HT1080 (cell line): ENCODE data around the gene PDSS2. TPM values are rescaled to one million over a fixed set of nuclear protein-coding genes. Genes with fewer than 3 reads are reported as not detected.
A peak's percentile ranks its signal among the peaks of the same experiment; 100 is the strongest.
"Not testable (repeated sequence)": the region's sequence is repeated elsewhere in the genome, so short reads cannot be mapped to it uniquely, and the experiment has no call there.

Source experiments
- DNase-seq: peaks from one replicate; pipeline ENCODE4 v3.0.0-alpha.2; 2015; ENCODE audit warnings: low read depth
- total RNA-seq: library from RNA; depleted of rRNA; stranded (reverse); fragments of >200 nt; shearing (Covaris generic); gene quantifications from 2 replicates; pipeline ENCODE4 v1.2.3, GENCODE V29; 2014

Gene PDSS2
- total RNA-seq, 1 experiment from 2014 or later, result 10.7 TPM

DNA sequence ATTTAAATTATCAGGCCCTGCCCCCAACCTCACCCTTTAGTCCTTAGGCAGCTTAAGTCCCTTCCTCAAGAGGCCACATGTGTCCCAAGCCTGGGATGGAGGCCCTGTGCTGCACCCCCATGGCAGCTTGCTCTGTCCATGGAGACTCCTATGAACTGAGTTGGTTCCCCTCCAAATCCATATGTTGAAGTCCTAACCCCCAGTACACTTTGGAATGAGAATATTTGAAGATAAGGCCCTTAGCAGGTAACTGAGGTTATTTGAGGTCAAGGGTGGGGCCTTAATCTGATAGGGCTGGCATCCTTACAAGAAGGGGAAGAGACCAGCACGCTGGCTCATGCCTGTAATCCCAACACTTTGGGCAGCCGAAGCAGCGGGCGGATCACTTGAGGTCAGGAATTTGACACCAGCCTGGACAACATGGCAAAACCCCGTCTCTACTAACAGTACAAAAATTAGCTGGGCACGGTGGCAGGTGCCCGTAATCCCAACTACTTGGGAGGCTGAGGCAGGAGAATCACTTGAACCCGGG is 337.3 kb downstream of the PDSS2 start:
- no peak for DNase-seq

DNA sequence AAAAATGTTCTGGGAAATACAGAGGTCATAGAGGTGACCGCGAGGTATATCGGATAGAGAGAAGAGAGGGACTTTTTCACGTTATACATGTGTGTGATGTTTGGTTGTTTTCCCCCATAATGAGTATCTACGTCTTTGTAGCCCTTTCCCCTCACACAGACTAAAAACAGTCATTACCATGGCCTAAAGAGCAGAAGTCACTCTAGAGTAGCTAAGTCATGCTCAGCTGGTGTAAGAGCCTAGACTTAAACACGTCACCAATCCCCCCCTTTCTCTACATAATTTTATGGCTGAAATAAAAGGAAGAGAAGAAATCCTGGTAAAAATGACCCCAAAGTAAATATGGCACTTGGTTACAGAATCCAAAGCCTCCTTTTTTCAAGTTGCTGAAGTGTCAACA is 338.1 kb downstream of the PDSS2 start:
- DNase-seq, result no peak

DNA sequence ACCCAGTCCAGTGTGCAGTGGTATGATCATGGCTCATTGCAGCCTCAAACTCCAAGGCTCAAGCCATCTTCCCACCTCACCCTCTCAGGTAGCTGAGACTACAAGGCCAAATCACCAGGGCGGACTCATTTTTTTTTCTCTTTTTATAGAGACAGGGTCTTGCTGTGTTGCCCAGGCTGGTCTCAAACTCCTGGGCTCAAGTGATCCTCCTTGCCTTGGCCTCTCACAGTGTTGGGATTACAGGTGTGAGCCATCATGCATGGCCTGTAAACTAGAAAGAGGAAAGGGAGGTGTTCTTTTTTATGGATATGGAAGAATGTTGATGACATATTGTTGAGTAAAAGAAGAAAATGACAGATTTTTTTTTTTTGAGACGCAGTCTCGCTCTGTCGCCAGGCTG is 339.0 kb downstream of the PDSS2 start:
- DNase-seq, result no peak

DNA sequence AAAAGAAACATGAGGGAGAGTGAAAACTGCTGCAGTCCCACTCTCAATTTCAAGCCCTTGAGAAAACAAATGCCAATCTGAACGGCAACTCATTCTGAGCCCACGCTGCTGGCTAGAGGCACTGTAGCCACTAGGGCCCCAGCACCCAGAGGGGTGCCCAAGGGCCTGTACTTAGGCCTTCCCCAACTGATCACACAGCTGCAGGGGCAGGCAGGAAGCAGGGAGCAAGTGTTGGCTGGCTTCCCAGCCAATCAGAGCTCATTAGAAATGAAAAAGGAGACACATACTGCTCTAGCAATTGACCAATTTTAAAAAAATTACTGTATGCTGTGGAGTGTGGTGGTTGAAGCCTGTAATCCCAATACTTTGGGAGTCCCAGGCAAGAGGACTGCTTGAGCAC is 340.4 kb downstream of the PDSS2 start:
- peak; percentile 15 for DNase-seq

DNA sequence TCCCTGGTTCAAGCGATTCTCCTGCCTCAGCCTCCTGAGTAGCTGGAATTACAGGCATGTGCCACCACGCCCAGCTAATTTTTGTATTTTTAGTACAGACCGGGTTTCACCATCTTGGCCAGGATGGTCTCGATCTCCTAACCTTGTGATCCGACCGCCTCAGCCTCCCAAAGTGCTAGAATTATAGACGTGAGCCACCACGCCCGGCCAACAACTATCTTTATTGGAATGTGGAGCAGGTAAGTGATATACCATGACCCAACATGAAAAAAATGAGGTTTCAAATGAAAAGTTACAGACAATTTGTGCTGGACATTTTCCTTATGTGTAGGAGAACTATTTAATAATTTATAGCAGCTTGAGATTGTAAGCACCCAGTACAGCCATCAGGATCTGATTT is 340.8 kb downstream of the PDSS2 start:
- DNase-seq, result not testable (repeated sequence)

DNA sequence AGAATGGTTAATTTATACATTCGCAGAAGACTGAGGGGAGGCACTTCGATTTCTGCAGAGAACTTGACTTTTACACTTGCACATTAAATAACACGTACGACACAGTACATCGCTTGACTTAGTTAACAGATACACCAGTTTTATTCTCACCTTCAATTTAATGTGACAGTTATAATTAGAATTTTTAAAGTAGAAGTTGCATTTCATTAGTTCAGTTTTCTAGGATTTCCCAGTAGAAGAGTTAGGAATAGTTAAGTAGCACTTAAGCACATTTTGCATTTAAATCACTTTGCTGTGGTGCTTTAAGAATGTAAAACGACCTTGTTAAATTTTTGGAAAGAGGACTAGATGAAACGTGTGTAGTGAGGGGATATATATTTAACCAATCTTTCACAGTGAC is 342.4 kb downstream of the PDSS2 start:
- DNase-seq, result no peak

DNA sequence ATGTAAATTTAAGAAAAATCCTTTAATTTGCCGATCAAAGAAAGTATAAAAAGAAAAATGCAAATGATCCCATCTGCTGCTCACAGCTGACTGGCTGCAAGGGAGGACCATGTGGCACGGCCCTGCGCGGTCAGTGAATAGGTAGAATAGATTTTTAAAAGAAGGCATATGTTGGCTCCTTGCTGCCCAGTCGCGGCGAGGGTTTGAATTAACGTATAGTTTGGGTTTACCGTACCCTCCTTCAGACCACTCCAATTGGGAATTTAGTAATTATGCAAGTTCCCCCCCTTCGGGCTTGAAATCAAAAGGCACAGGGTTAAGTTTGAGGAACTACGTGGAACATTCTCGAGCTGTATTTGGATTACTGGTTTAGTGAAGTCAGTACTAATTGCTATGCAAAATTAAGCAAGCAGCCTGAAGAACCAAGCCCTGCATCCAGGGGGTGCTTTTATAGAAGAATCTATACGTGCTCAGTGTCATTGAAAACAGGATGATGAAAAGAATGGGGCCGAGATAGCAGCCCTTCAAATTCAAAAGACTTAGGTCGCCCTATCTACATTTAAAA is 343.0 kb downstream of the PDSS2 start:
- DNase-seq, result no peak

DNA sequence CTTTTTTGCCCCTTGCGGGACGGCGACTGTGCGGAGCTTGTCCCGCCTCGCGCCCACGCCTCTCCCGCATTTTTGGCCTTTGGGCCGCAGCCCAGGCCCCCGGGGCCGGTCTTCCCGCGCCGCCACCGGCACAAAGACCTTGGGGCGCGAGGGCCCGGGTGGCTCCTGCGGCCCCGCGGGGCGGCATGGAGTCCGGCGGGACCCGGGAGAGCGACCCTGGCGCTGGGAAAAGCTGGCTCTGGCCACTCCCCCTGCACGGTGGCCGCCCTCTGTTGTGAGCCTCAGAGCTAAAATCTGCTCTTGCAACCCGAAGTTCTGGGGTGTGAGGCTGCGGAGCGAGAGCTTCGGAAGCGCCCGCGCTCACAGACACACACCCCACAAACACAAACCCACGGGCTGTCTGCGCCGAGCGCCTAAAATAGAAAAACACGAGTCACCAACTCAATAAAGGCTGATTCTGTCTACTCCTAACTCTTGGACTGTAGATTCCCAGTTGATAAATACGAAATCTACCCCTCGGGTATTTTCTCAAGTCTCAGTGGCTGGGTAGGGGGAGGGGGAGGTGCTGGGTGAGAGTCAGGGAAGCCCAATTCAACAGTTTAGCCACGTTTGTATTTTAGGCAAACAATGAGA is 343.6 kb downstream of the PDSS2 start:
- peak; percentile 42 for DNase-seq

DNA sequence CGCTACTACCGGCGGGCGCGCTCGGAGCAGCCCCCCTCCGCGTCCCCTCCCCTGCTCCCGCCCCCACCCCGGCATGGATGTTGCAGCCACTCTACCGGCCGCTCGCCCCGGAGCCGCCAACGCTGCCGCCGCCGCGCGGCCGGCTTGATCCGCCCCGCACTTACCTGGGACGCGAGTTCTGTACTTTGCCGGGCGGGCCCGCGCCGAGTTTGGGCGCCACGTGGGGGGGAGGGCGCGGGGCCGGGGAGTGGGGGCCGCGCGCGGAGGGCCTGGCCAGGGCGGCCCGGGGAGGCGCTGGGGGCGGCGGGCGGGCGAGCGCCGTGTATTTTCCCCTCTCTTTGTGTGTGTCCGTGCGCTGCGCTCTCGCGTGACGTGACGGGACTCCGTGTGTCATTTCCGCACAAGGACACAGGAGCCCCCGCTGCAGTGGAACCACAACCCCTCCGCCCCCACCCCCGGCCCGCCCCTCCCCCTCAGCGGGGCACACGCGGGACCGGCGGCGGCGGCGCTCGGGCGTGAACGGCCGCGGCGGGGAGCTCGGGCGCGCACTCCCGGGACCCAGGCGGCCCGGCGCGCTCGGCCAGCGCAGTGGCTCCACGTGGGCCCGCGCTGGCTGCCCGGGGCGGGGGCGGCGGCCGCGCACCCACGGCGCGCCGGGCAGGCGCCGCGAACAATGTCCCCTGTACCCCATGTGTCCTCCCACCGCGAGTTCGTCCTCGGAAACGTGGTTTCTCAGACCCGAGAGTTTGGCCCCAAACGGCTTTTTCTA is 344.3 kb downstream of the PDSS2 start, which contains the start of gene BEND3:
Gene BEND3, minus strand, starts transcription at position 590 of the 769 bp plus-strand sequence. CDS start 16,230 bp downstream, outside the sequence.
- no peak for DNase-seq

DNA sequence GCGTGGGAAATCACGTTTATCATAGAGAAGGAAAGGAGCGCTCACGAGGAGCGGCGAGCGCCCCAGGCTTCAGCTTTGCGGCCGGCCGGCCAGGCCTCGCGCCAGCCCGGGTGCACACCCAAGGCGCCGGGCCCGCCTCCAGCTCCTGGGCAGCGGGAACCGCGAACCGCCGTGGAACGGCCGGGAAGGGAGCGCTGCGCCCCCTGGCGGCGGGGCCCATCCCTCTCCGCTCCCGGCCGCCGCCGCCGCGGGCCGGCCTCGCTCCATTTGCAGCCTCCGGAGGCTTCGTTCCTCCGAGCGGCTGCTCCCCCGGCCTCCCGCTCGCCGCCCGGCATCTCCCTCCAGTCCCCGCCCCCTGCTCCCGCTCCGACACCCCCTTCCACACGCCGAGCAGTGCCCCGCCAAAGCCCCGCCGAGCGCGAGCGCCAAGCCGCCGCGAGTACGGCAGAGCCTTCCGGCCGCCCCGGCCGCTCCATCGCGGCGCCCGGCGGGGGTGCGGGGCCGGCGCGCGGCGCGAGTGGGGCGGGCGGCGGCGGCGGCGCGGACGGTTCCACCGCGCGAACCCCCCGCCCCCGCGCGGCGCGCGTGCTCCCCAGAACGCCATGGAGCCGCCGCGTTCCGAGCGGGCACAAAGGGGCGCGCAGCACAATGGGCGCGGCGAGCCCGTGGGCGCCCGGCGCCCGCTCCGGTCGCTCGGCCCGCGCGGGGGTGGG is 345.0 kb downstream of the PDSS2 start:
- DNase-seq, result peak; percentile 80

DNA sequence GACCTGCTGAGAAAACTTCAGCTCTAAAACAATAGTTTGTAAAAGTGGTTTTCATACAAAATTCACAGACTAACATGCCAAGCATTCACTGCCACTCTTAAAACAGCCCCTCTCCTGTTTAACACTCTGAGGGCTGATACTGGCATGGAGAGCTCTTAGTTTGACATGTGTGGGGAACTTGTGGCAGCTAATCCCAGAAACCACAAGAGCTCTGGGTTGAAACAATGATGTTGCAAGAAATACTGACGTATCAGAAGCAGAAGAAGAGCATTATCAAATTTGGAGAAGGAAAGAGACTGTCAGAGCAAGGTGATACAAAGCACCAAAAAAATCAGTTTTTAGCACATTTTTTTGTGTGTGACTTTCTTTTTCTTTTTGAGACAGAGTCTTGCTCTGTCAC is 349.2 kb downstream of the PDSS2 start:
- no peak for DNase-seq

DNA sequence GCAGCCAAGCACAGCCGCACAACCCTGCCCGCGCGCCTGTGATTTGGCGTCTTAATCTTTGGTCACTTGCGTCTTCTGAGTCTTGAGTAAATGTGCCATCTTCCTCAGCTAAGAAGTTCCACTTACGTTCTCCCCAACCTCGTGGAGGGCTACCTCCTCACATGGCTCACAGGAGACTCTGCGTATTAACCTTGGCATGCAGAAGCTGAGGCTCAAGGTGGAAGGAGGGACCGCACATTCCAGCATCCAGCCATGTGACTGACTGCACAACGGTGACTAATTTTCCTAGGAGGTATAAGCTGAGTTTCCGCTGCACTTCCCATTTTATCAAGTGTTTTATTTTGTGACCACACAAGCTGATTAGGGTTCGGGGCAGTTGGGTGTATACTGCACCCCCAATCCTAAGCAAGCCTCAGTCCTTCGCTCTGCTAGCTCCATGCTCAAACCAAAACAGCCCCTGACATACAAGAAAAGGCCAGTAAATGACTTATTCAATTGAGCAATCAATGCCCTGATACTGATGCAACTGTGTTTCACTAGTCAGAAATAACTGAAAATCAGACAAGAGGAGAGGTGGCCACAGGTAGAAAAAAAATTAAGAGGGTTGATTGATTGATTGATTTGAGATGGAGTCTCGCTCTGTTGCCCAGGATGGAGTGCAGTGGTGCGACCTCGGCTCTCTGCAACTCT is 351.0 kb downstream of the PDSS2 start:
- no peak for DNase-seq

DNA sequence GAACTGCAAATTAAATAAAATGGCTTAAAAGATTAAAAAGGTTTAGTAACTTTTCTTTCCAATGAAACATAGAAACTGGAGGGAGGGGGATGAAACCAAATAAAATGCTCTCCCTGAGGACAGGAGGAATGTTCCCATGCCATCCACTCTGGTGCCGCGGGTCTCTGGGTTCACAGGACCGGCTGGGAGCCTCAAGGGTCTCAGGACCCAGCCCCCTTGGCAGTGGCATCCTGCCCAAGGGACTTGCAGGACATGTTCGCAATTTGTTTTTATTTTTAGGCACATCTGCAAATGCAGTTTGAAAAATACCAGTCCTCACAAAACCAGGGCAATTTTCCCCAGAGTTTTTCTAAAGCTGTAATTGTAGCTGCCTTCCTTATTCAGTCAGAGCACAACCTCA is 351.6 kb downstream of the PDSS2 start:
- no peak for DNase-seq

DNA sequence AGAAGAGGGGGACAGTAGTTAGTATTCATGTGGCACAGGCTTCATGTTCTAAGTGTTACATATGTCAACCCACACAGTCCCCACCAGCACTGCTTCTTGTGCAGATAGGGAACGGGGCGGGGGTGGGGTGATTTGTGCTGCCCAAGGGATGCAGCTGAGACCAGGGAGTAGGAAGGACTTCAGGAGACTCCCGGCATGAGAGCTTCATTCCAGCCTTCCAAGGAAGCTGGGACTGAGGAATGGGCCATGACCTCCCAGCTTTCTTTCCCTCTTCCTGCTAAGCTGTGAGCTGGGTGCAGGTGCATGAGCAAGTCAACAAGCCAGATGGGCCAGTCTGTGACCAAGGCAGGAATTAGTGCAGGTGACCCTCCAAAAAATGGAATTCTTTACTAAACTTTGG is 353.2 kb downstream of the PDSS2 start:
- no peak for DNase-seq

DNA sequence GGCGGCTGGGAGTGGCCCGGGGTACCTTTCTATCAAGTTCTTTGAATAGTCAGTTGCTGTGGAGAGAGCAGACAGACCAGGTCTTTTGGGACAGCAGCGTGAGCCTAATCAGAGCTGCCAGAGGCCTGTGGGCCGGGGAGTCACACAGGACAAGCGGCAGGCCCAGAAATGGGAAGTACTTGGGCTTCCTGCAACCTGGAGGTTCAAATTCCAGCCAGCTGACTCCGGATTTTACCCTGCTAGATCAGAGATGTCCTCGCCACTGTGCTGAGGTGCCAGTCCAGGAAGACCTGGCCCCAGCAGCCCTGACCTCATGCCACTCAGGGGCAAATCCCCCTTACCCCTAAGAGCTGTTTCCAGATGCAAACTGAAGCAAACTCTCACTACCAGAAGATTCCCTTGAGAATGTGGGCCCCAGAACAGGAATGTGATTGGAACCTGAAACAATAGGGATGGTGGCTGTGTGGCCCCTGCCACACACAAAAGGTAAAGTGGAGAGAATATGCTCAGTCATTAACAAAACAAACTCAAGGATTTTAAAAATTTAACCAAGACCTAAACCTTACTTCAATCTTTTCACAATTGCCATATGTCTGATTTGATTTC is 353.8 kb downstream of the PDSS2 start:
- no peak for DNase-seq

DNA sequence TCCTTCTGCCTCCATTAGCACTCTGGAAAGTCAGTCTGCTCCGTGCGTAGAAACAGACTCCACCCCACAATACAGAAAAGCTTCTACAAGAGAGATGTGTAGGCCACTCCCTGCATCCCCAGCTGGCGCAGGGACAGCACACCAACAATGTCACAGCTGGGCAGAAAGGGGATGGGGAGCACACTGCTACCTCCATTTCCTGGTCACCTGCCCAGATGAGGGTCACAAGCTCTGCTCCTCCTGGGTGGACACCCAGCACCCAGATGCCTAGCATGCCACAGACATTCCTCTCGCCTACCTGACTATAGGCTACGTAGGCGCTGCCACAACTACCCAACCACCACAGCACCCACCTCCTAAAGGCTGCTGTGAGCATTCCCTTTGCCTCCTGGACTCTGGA is 356.3 kb downstream of the PDSS2 start:
- DNase-seq, result no peak
